Tongue (tissue), 2 donors: ENCODE data around the gene CSMD2. TPM values are rescaled to one million over a fixed set of nuclear protein-coding genes. Genes with fewer than 3 reads are reported as not detected.

Experiments
- DNase-seq: peaks from one replicate; pipeline ENCODE4 v3.0.0-alpha.2; 2015
- total RNA-seq: library from RNA; depleted of rRNA; stranded (reverse); fragments of >200 nt; gene quantifications from one replicate; pipeline ENCODE4 v1.2.3, GENCODE V29; 2014

CSMD2 gene
- total RNA-seq, 1 donor from 2014 or later, result 2.1 TPM

DNA sequence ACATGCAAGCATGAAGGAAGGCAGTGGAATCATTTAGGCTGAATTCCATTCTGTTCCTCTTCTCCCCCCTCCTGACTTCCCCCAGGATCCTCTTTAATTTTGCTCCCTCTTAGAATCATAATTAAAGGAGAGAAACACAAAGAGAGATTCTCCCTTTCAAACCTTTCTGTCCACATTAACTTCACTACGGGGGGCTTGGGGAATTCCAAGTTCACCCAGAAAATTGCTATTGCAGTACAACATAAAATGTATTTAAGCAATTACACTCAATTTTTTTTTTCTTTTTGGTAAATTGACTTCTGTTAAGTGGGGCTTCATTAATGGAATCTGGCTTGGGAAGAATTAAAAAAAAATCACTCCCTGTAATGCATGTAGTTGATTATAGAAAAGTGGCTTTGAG, 314.5 kb downstream of the CSMD2 start:
- no peak for DNase-seq

GRCh38 chr1:33849211-33849610, 315.8 kb downstream of the CSMD2 start:
- no peak for DNase-seq

DNA sequence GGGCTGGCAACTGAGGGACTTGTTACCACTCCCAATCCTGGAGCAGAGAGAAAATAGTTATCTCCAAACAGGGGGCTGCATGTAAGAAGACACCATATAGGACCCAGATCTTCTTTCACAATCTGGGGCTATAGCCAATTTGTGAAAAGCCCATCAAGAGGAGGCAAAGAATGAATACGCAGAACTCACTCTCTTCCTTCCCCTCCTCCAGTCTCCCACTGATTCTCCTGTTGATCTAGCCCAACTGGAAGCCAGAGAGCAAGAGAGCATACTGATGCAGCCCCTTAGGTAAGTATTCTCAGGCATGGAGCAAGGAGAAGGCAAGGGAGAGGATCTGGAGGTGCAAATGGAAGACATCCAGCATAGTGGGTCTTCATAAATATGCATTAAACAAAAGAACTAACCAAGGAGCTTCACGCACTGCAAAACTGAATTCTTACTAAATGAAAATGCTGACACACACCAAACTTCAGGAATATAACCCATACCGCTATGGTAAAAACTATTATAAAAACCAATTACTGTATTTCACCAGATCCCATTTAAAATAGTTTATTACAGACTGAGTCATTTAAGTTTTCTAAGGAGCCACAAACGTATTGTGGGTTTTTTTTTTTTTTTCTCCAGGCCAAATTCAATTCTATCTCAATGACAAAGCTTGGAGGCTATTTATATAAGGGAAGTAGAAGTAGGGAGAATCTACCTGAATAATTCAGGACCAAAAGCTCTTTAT, 316.7 kb downstream of the CSMD2 start:
- DNase-seq, result no peak

DNA sequence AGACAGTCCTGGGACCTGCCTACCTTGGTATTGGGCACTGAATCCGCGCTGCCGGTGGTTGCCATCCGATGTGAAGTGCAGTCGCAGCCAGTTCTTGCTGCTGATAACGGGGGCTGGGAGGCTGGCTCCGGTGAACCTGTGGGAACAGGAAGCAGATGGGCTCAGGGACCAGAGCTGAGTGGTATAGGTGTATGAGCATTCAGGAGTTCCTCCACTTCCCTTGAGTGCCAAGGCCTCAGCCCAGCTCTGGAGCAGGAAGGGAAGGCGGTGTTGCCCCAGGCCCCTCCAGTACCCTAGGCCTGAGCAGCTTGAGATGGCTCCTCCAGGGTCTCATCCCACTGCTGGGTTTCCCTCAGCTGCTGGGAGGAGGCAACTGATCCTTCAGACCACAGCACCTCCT, 318.2 kb downstream of the CSMD2 start:
- DNase-seq, result no peak

GRCh38 chr1:33844166-33844565, 320.9 kb downstream of the CSMD2 start:
- no peak for DNase-seq

DNA sequence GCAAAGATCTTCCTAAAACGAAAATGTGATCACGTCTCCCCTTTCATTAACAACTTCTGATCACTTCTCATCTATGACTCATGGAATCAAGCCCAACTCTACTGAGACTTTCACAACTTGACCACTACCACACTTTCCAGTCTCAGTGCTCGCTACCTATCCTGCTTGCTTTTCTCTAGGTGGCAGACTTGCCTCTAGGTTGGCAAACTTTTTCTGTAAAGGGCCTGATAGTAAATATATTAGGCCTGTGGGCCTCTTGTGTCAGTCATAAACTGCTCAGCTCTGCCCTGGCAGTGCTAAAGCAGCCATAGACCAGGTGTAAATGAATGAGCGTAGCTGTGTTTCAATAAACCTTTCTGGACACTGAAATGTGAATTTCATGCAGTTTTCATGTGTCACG, 322.7 kb downstream of the CSMD2 start:
- no peak for DNase-seq

DNA sequence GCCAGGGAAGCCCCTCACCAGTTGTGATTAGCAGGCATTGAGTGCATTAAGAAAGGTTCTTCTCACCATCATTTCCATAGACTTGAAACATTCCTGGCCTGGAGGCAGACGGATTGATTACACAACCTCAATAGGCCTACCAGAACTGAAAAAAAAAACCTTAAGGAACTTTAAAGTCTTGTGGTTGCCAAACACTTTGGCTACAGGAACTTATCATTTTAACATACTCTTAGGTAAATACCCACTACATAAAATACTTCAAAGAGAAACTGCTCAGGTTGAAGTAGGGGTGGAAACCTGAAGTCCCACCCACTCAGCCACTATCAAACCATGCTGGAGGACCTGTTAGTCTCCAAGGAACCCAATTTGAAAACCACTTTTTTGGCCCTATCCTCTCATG, 323.5 kb downstream of the CSMD2 start:
- DNase-seq, result no peak

DNA sequence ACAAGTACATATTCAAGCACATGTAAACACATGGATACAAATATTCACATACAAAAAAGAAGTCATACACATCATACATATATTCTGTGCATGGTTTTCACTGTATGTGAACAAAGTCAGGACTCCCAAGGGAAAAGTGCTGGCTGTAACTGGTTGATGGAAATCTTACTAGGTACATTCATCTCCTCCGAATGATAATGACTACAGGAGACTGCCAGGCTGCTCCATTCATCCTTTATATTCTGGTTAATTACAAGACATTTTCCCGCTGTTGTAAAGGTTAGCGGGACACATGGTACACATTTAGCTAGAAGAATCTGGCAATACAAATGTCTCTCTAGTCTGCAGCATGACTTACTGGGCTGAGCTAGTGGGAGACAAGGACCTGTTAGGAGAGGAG, 327.4 kb downstream of the CSMD2 start:
- DNase-seq, result no peak

GRCh38 chr1:33836911-33837310, 328.1 kb downstream of the CSMD2 start:
- no peak for DNase-seq

GRCh38 chr1:33828654-33829053, 336.4 kb downstream of the CSMD2 start:
- no peak for DNase-seq

GRCh38 chr1:33828059-33828458, 337.0 kb downstream of the CSMD2 start:
- DNase-seq, result no peak

- DNase-seq, result no peak
These were observed 338.3 kb downstream of the CSMD2 start for GRCh38 chr1:33826711-33827110.

- no peak for DNase-seq
These were observed 338.7 kb downstream of the CSMD2 start for GRCh38 chr1:33826311-33826710.

DNA sequence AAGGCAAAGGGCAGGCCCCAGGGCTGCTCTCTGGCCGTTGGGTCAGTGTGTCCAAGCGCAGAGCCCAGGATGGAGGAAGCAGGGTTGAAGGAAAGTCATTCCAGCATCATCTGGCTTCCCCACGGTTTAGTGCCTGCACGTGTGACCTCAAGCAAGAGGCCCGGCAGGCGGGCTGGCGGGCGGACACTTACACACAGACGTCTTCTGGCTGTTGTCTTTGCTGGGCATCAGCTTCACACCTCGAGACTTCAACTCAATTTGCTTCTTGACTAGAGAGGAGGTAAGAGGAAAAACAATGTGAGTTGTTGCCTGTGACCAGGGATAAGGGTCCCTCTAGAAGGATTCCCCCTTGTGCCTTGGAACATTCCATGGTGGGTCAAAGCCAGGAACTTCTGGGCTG, 339.5 kb downstream of the CSMD2 start:
- DNase-seq, result no peak

GRCh38 chr1:33824971-33825370, 340.1 kb downstream of the CSMD2 start:
- no peak for DNase-seq

DNA sequence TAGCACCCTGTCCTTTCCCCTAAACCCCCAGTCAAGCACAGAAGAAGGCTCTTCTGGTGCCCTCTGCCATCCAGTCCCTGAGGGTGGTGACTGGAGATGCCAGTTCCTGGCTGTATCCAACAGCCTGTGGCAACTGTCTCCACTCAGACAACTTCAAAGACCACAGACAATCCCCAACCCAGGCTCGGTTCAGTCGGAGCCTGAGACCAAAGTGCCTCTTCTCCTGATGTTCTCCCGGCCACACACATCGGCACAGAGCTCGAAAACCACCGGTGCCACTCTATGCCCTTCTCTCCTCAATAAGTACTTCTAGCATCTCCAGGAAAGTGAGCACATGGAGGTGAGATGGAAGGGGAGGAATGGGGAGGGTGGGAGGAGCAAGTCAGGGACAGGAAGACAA, 340.7 kb downstream of the CSMD2 start:
- no peak for DNase-seq

DNA sequence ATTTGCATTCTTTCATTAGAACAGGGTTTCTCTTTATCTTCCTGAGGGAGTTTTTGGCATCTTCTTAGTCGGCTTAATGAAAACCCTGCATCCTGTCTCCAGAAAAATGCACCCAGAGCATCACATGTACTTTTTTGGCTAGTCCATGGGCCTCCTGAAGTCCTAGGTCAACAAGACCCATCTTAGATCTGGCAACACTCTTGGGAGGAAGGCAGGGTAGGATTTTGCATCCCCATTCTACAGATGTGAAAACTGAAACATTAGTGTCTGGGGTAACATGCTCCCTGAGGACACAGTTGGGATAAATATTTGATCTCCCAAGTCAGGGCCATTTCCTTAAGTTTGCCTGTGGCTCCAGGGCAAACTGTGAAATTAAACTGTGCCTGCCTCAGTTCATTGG, 341.2 kb downstream of the CSMD2 start:
- no peak for DNase-seq

- DNase-seq, result no peak
These were observed 341.6 kb downstream of the CSMD2 start for GRCh38 chr1:33823401-33823800.

- no peak for DNase-seq
These were observed 342.6 kb downstream of the CSMD2 start for GRCh38 chr1:33822396-33822795.

DNA sequence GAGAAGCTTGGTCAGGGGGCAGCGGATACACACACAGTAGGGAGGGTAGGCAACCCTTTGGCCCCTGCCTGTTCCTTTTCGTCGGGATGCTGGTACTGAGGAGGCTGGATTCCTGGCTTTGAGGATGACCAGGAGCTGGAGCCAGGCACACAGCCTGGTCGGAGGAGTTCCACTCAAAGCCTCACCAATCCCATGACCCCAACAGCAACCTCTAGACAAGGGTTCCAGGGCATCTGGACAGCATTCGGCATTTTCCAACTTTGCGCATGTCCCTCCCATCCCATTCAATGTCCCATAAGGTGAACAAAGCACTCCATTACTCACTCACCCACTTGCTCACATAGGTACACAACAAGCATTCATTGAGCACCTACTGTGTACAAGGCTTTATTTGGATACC, 343.7 kb downstream of the CSMD2 start:
- no peak for DNase-seq

DNA sequence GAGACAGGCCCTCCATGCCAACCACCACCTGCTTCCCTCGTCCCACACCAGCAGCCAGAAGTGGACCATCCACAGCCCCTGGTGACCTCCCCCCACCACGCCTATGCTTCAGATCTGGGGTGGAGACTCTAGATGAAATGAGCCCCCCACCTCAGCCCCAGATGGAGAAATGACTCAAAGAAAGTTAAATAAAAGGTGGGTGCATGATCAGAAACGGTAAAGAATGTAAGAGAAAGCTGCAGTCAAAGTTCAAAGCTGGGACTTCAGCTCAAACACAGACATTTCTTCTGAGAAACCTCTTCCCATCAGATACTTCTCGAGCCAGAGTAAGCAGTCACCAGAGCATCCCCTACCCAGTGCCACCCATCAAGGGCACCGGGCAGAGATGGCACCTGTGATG, 344.2 kb downstream of the CSMD2 start:
- DNase-seq, result no peak

DNA sequence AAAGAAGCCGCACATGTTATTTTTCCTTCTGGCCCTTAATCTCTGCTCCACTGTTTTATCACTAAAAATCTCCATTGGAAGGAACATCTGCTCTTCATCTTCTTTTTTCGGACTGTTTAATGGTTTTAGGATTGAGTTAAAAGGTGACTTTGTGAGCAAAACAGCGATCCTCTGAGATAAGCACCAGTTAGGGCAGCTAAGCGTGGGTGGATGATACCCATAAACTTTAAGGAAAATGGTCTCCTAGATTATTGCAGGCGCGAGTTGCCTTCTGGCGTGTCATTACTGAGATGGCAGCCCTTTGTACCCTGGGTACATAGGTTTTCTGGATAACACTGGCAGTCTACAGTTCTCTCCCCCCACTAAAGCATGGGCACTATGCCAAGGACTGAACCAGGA, 345.1 kb downstream of the CSMD2 start:
- no peak for DNase-seq

- no peak for DNase-seq
These were observed 345.6 kb downstream of the CSMD2 start for GRCh38 chr1:33819290-33819912.

GRCh38 chr1:33818071-33818470, 347.0 kb downstream of the CSMD2 start:
- DNase-seq, result peak; percentile 37
